Measurements from ENCODE around the gene LGALS12. TPM values are rescaled to one million over a fixed set of nuclear protein-coding genes. Genes with fewer than 3 reads are reported as not detected.
A peak's percentile ranks its signal among the peaks of the same experiment; 100 is the strongest.

LGALS12 gene
- total RNA-seq, 1 experiment from 2014 or later, result 0.39 TPM

GRCh38 chr11:63551091-63551888 lies 45.4 kb downstream of the LGALS12 start:
- H3K27me3 ChIP-seq (replicated peaks), result no peaks in the 10 kb centered on the region
- H3K4me3 ChIP-seq, result no peak overlapping the region
- no peaks in the 10 kb centered on the region; the same call in 1 of the 2 replicates for H3K4me1 ChIP-seq (replicated peaks)
- no peak overlapping the region for H3K27ac ChIP-seq
- H3K36me3 ChIP-seq, result no peaks in the 10 kb centered on the region
- peak in 1 of 2 experiments; percentile 37 for DNase-seq (ENCODE audit: low read depth in 1 of 2, low spot score in 2 of 2)
- no peaks in the 10 kb centered on the region for H3K9me3 ChIP-seq (replicated peaks)

- no peak overlapping the region for H3K4me3 ChIP-seq
Measured at GRCh38 chr11:63551889-63552266, 46.0 kb downstream of the LGALS12 start.

GRCh38 chr11:63552921-63553320 lies 47.0 kb downstream of the LGALS12 start:
- peak in 1 of 2 experiments; percentile 27 for DNase-seq (ENCODE audit: low read depth in 1 of 2, low spot score in 2 of 2)
- H3K4me1 ChIP-seq (replicated peaks), result no peaks in the 10 kb centered on the region; the same call in 1 of the 2 replicates
- H3K9me3 ChIP-seq (replicated peaks), result no peaks in the 10 kb centered on the region
- H3K4me3 ChIP-seq, result no peak overlapping the region
- H3K27me3 ChIP-seq (replicated peaks), result no peaks in the 10 kb centered on the region
- no peak overlapping the region for H3K27ac ChIP-seq
- no peaks in the 10 kb centered on the region for H3K36me3 ChIP-seq

More at GRCh38 chr11:63551889-63552266, 46.0 kb downstream of the LGALS12 start:
- Histone ChIP-seq H3K27ac (no peak overlapping the region), H3K9me3 (replicated peaks) (no peaks in the 10 kb centered on the region), H3K27me3 (replicated peaks) (no peaks in the 10 kb centered on the region), H3K4me1 (replicated peaks) (no peaks in the 10 kb centered on the region; the same call in 1 of the 2 replicates), H3K36me3 (no peaks in the 10 kb centered on the region)
- DNase-seq (ENCODE audit: low read depth in 1 of 2, low spot score in 2 of 2), result no peak

- Histone ChIP-seq H3K4me1 (replicated peaks) (no peaks in the 10 kb centered on the region; the same call in 1 of the 2 replicates), H3K9me3 (replicated peaks) (no peaks in the 10 kb centered on the region), H3K27ac (no peak overlapping the region), H3K4me3 (no peak overlapping the region), H3K27me3 (replicated peaks) (no peaks in the 10 kb centered on the region), H3K36me3 (no peaks in the 10 kb centered on the region)
- DNase-seq (ENCODE audit: low read depth in 1 of 2, low spot score in 2 of 2), result peak in 1 of 2 experiments; percentile 35
Measured at GRCh38 chr11:63553759-63554158, 47.9 kb downstream of the LGALS12 start.

- H3K27ac ChIP-seq, result no peak overlapping the region
- H3K27me3 ChIP-seq (replicated peaks), result no peaks in the 10 kb centered on the region
- no peak overlapping the region for H3K4me3 ChIP-seq
- H3K36me3 ChIP-seq, result no peaks in the 10 kb centered on the region
- peak in 1 of 2 experiments; percentile 19 for DNase-seq (ENCODE audit: low read depth in 1 of 2, low spot score in 2 of 2)
- H3K9me3 ChIP-seq (replicated peaks), result no peaks in the 10 kb centered on the region
- no peaks in the 10 kb centered on the region; the same call in 1 of the 2 replicates for H3K4me1 ChIP-seq (replicated peaks)
Measured at GRCh38 chr11:63554877-63555223, 49.0 kb downstream of the LGALS12 start.

- Histone ChIP-seq H3K27me3 (replicated peaks) (no peaks in the 10 kb centered on the region), H3K36me3 (no peaks in the 10 kb centered on the region), H3K27ac (no peak overlapping the region), H3K4me3 (no peak overlapping the region), H3K4me1 (replicated peaks) (peaks cover 5% of the 10 kb centered on the region), H3K9me3 (replicated peaks) (no peaks in the 10 kb centered on the region)
- no peak for DNase-seq (ENCODE audit: low read depth in 1 of 2, low spot score in 2 of 2)
Measured at GRCh38 chr11:63556404-63557013, 50.6 kb downstream of the LGALS12 start.

GRCh38 chr11:63557570-63557969 lies 51.7 kb downstream of the LGALS12 start:
- no peak overlapping the region for H3K4me3 ChIP-seq
- no peaks in the 10 kb centered on the region for H3K9me3 ChIP-seq (replicated peaks)
- peaks cover 5% of the 10 kb centered on the region for H3K4me1 ChIP-seq (replicated peaks)
- no peaks in the 10 kb centered on the region for H3K36me3 ChIP-seq
- H3K27me3 ChIP-seq (replicated peaks), result no peaks in the 10 kb centered on the region
- no peak overlapping the region for H3K27ac ChIP-seq
- DNase-seq (ENCODE audit: low read depth in 1 of 2, low spot score in 2 of 2), result peak in 1 of 2 experiments; percentile 28

GRCh38 chr11:63558459-63559157 lies 52.7 kb downstream of the LGALS12 start:
- H3K27me3 ChIP-seq (replicated peaks), result no peaks in the 10 kb centered on the region

GRCh38 chr11:63560506-63561180 lies 54.8 kb downstream of the LGALS12 start:
- DNase-seq (ENCODE audit: low read depth in 1 of 2, low spot score in 2 of 2), result peak in 1 of 2 experiments; percentile 37
- no peak overlapping the region for H3K27ac ChIP-seq
- no peak overlapping the region for H3K4me3 ChIP-seq

More at GRCh38 chr11:63558459-63559157, 52.7 kb downstream of the LGALS12 start:
- Histone ChIP-seq H3K4me3 (no peak overlapping the region), H3K4me1 (replicated peaks) (peaks cover 5% of the 10 kb centered on the region), H3K9me3 (replicated peaks) (no peaks in the 10 kb centered on the region), H3K27ac (no peak overlapping the region), H3K36me3 (no peaks in the 10 kb centered on the region)
- DNase-seq (ENCODE audit: low read depth in 1 of 2, low spot score in 2 of 2), result no peak

GRCh38 chr11:63563201-63564055 lies 57.5 kb downstream of the LGALS12 start, which contains the start of gene PLAAT2:
Gene PLAAT2 (minus strand): TSS chr11:63563379. CDS start chr11:63563324, 55 bp downstream.
- Histone ChIP-seq H3K36me3 (no peaks in the 10 kb centered on the region), H3K4me3 (no peak within 1 kb of the TSS), H3K4me1 (replicated peaks) (peaks cover 32% of the 10 kb centered on the region), H3K27ac (no peak within 1 kb of the TSS), H3K27me3 (replicated peaks) (no peaks in the 10 kb centered on the region), H3K9me3 (replicated peaks) (no peaks in the 10 kb centered on the region)
- DNase-seq (ENCODE audit: low read depth in 1 of 2, low spot score in 2 of 2), result peak in 1 of 2 experiments; percentile 20

More at GRCh38 chr11:63560506-63561180, 54.8 kb downstream of the LGALS12 start:
- no peaks in the 10 kb centered on the region for H3K36me3 ChIP-seq
- H3K27me3 ChIP-seq (replicated peaks), result no peaks in the 10 kb centered on the region
- peaks cover 14% of the 10 kb centered on the region for H3K4me1 ChIP-seq (replicated peaks)
- no peaks in the 10 kb centered on the region for H3K9me3 ChIP-seq (replicated peaks)

- DNase-seq (ENCODE audit: low read depth in 1 of 2, low spot score in 2 of 2), result peak in 1 of 2 experiments; percentile 40
- no peaks in the 10 kb centered on the region for H3K27me3 ChIP-seq (replicated peaks)
- H3K4me3 ChIP-seq, result no peak overlapping the region
- H3K9me3 ChIP-seq (replicated peaks), result no peaks in the 10 kb centered on the region
- peaks cover 36% of the 10 kb centered on the region for H3K4me1 ChIP-seq (replicated peaks)
- no peak overlapping the region for H3K27ac ChIP-seq
- H3K36me3 ChIP-seq, result no peaks in the 10 kb centered on the region
Measured at GRCh38 chr11:63564056-63564774, 58.3 kb downstream of the LGALS12 start.

GRCh38 chr11:63564784-63565350 lies 59.0 kb downstream of the LGALS12 start:
- no peak overlapping the region for H3K27ac ChIP-seq
- no peaks in the 10 kb centered on the region for H3K9me3 ChIP-seq (replicated peaks)
- H3K4me3 ChIP-seq, result no peak overlapping the region
- peaks cover 36% of the 10 kb centered on the region for H3K4me1 ChIP-seq (replicated peaks)
- H3K36me3 ChIP-seq, result no peaks in the 10 kb centered on the region
- no peaks in the 10 kb centered on the region for H3K27me3 ChIP-seq (replicated peaks)
- peak; percentile 28 to 36 for DNase-seq (ENCODE audit: low read depth in 1 of 2, low spot score in 2 of 2)

Measured in SJSA1 (cell line).